Central memory CD8-positive, alpha-beta T cell (primary cell): ENCODE measurements around the gene KIAA0232.
A peak's percentile ranks its signal among the peaks of the same experiment; 100 is the strongest.

ENCODE experiments used
- ATAC-seq: fragments of 150-1000 bp; cut with Tn5 transposase; replicated peaks from 2 replicates; pipeline ENCODE4 v1.10.0; 2022; ENCODE audit warnings: mild to moderate bottlenecking, moderate FRiP score, moderate number of reproducible peaks; ENCODE audit not compliant: poor library complexity, severe bottlenecking; ENCODE audit errors: extremely low read depth
- DNase-seq, 2 donors: peaks; one replicate each; pipeline ENCODE4 v3.0.0; 2021; ENCODE audit warnings: low spot score in 2 of 2
- H3K27ac Mint-ChIP-seq: one replicate; pipeline ENCODE4 v1.8.0; 2022; ENCODE audit warnings: low read depth, mild to moderate bottlenecking, moderate library complexity, mixed read lengths
- H3K27me3 Mint-ChIP-seq: one replicate; pipeline ENCODE4 v1.8.0; 2022; ENCODE audit warnings: mixed read lengths
- H3K36me3 Mint-ChIP-seq: one replicate; pipeline ENCODE4 v1.8.0; 2022; ENCODE audit warnings: mild to moderate bottlenecking, moderate library complexity, mixed read lengths; ENCODE audit not compliant: insufficient read depth
- H3K4me1 Mint-ChIP-seq: one replicate; pipeline ENCODE4 v1.8.0; 2022; ENCODE audit warnings: mixed read lengths
- H3K4me3 Mint-ChIP-seq: one replicate; pipeline ENCODE4 v1.8.0; 2022; ENCODE audit warnings: mild to moderate bottlenecking, moderate library complexity, mixed read lengths
- H3K9me3 Mint-ChIP-seq: one replicate; pipeline ENCODE4 v1.8.0; 2022; ENCODE audit warnings: mixed read lengths

Gene KIAA0232

DNA sequence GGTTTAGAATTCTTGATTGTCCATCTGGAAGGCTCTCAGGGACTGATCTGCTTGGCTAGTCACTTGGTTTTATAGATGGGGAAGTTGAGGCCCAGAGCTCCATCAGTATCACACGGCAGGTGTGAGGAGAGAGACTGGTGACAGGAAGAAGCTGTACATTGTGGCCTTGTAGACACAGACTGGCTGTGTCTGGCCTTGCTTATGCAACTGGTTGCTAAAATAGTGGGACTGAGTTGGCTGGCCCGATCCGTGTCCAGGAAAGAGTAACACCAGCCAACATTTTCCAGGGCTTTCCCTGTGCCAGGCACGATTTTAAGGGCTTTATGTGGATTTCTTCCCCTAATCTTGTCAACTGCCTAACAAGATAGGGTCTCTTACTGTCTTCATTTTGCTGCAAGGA is 129.9 kb downstream of the KIAA0232 start:
- peak overlapping the region; percentile 93 for H3K4me3 Mint-ChIP-seq
- DNase-seq (no peak), ATAC-seq (no peak)
- peaks cover 60% of the 10 kb centered on the region for H3K4me1 Mint-ChIP-seq
- peaks cover 7% of the 10 kb centered on the region for H3K36me3 Mint-ChIP-seq
- no peaks in the 10 kb centered on the region for H3K9me3 Mint-ChIP-seq
- no peaks in the 10 kb centered on the region for H3K27me3 Mint-ChIP-seq
- peak overlapping the region; percentile 57 for H3K27ac Mint-ChIP-seq

DNA sequence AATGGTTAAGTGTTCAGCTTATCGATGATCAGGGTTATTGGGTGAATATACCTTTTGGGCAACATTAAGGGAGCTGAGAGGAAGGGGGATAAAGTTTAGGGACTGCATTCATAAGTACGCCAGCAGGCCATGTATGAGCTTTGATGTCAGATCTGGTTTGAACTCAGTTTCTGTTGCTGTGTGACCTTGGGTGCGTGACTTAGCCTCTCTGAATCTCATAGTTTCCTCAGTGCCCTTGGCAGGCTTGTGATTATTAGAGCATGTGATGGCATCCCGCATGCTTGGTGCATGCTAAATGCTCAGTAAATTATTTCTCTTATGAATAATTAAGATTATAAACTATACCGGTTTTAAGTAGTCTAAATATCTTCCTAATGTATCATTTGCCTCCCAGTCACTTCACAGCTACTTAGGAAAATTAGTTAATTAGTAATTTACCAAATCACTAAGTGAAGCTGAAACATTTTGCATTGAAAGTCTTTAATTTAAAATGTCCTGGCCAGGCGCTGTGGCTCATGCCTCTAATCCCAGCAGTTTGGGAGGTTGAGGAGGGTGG is 130.9 kb downstream of the KIAA0232 start:
- no peak overlapping the region for H3K27ac Mint-ChIP-seq
- peaks cover 6% of the 10 kb centered on the region for H3K36me3 Mint-ChIP-seq
- no peaks in the 10 kb centered on the region for H3K27me3 Mint-ChIP-seq
- DNase-seq: no peak
- no peak overlapping the region for H3K4me3 Mint-ChIP-seq
- peaks cover 68% of the 10 kb centered on the region for H3K4me1 Mint-ChIP-seq
- no peaks in the 10 kb centered on the region for H3K9me3 Mint-ChIP-seq
- ATAC-seq: no peak

DNA sequence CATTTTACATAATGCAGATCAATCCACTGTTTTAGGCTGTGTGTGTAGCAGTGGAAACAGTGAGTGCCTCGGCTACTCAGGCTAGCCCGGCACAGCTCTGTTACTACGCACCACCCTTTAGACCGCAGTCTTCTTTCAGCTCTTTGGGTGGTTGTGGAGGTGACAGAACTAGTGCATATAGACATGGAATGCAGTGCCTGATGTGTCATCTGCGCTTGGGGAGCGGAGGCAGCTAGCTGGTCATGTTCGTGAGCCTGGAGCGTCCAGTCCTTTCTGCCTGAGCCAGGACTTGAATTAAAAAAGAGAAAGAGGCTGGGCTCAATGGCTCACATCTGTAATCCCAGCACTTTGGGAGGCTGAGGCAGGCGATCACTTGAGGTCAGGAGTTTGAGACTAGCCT is 131.9 kb downstream of the KIAA0232 start:
- DNase-seq (no peak), ATAC-seq (no peak)
- no peaks in the 10 kb centered on the region for H3K9me3 Mint-ChIP-seq
- H3K36me3 Mint-ChIP-seq: peaks cover 2% of the 10 kb centered on the region
- H3K27ac Mint-ChIP-seq: no peak overlapping the region
- peaks cover 67% of the 10 kb centered on the region for H3K4me1 Mint-ChIP-seq
- no peak overlapping the region for H3K4me3 Mint-ChIP-seq
- H3K27me3 Mint-ChIP-seq: no peaks in the 10 kb centered on the region

DNA sequence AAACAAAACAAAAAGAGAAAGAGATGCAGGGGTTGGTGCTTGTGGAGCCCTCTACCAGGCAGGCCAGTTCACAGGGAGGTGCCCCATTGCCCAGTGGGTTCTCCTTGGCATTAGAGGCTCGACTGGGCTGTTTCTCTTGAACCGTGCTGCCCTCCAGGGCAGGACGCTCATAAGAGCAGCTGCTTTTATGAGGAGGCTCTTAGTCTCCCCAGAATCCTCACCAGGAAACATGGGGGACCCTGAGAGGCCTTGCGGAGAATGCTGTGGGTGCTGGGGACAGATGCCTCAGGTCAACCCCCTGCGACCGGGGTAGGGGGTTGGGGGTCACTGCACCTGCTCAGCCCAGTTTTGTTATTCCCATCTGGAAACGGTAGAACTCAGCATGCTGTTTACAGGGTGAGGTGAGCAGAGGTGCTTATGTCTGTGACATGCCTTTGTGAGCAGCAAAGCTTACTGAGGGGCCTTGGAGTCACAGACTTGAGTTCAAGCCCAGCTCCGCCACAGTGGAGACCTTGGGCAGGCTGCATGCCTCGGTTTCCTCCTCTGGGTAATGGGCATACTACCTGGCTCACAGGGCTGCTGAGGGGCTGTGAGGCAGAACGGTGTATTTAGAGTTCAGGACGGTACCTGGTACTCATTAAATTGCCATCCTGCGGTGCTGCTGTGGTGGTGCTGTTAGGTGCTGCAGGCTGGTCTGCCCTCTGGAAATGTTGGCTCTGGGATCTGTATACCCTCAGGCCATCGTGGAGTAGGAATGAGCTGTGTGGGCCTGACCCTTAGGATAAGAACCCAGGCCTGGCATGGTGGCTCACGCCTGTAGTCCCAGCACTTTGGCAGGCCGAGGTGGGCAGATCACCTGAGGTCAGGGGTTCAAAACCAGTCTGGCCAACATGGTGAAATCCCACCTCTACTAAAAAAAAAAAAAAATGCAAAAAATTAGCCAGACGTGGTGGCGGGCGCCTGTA is 132.8 kb downstream of the KIAA0232 start:
- H3K27ac Mint-ChIP-seq: no peak overlapping the region
- no peaks in the 10 kb centered on the region for H3K9me3 Mint-ChIP-seq
- peaks cover 70% of the 10 kb centered on the region for H3K4me1 Mint-ChIP-seq
- H3K27me3 Mint-ChIP-seq: no peaks in the 10 kb centered on the region
- ATAC-seq (no peak), DNase-seq (no peak)
- no peak overlapping the region for H3K4me3 Mint-ChIP-seq
- H3K36me3 Mint-ChIP-seq: peaks cover 1% of the 10 kb centered on the region

DNA sequence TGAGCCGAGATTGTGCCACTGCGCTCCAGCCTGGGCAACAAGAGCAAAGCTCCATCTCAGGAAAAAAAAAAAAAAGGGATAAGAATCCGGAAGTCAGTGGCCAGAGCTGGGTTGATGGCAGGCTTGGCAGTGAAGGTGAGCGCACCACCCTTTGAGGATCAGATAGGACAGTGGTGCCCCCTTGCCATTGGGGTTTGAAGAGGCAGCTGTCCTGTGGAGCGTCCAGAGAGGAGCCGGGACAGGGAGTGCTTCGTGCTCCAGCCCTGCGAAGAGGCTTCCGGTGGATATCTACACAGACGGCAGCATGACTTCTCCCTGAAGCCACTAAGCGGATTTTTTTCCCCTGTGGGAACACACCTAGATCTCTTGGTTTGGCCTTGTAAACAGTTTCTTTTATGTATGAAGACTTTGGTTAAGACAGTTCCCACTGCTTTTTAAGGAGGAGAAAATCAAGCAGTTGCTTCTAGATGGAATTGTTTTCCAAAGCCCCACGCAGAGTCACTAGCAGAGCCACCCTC is 133.6 kb downstream of the KIAA0232 start:
- H3K4me1 Mint-ChIP-seq: peaks cover 68% of the 10 kb centered on the region
- ATAC-seq: no peak
- no peaks in the 10 kb centered on the region for H3K27me3 Mint-ChIP-seq
- peak overlapping the region; percentile 84 for H3K27ac Mint-ChIP-seq
- H3K9me3 Mint-ChIP-seq: no peaks in the 10 kb centered on the region
- H3K36me3 Mint-ChIP-seq: no peaks in the 10 kb centered on the region
- DNase-seq: no peak
- peak overlapping the region; percentile 41 for H3K4me3 Mint-ChIP-seq

DNA sequence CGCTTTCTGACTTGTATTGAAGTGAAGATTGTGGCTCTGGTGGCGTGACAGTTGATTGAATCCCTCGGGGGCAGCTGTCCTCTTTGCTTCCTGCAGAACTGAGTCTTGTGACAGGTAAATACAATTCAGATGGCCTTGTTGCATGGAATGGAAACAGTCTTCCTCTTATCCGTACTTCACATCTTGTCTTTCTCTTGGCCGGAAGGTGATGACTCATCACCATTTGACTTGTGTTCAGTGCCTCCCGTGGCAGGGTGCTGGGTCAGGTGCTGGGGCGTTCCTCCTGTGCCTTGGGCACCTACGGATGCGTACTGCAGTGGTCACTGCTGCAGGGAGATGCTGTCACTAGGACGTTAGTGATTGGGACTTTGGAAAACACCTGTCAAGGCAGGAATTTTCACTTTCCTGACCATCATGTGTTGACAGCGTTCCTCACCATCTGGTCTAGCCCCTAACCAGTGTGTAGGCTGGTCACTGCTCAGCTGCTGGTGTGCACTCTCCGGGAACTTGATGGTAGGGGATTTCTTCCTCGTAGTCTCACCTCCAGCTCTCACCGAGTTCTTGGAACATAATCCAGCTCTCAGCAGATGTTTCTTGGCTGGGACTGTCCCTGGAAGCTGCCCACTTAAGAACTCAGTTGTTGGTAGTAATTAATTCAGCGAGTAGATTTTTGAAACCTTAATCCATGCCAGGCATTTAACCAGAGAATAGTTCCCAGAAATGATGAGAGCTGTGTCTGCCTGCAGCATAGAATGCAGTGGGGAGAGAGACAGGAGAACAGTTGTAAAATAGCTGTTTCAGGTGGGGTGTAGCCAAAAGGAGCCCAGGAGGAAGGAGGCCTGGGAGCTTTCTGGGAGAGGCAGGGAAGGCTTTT is 134.3 kb downstream of the KIAA0232 start:
- Mint-ChIP-seq H3K27me3 (no peaks in the 10 kb centered on the region), H3K4me3 (peak overlapping the region; percentile 41), H3K9me3 (no peaks in the 10 kb centered on the region), H3K4me1 (peaks cover 63% of the 10 kb centered on the region), H3K36me3 (no peaks in the 10 kb centered on the region), H3K27ac (peak overlapping the region; percentile 84)
- no peak for DNase-seq
- peak; percentile 73 for ATAC-seq

DNA sequence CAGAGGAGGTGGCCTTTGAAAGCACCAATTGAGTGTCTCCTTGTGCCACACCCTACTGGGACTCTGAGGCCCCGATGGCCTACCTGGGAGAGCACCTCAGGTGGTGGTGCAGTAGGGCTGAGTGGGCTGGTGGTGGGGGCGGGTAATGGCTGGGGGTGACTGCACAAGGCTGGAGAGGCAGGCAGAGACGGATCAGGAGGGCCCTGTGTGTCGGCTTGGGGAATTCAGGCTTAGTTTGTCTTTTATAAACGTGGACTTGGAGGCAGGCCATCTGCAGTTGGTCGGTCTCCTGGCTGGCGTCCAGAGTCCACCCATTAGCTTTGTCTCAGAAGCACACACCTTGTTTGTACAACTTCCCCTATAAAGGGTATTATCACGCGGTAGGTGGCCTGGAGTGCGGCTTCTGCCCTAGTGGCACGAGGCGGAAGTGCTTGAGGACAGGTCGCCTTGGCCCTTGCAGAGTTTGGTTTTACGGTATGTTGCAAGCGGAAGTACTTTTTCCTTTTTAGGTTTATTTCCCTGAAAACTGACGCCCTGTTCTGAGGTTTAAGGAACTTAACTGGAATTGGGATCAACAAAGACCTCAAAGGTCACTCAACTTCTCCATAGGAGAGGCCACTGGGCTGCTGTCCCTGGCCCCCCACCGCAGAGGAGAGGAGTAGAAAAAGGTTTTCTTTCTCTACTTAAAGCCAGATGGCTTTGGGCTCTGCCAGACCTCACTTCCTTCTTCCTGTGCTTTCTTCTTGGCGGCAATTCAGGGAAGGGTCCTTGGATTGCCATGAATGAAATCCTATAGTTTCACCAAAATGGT is 135.1 kb downstream of the KIAA0232 start:
- no peak for DNase-seq
- peak; percentile 27 for ATAC-seq

DNA sequence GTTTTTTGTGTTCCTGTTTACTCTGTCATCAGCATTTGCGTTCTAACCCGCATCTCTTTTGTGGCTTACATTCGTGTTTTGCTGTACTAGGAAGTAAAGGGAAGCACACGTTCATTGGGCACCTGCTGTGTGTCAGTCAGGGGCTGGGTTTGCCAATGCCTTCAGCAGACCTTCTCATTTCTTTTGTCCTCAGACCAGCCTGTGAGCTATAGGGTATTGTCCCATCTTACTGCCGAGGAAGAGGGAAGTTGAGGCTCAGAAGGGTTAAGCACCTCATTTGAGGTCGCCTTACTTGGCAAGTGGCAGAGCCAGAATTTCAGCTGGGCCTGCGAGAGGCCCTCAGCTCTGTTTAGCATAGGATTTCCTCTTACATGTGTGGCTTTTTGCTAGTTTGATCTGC is 135.8 kb downstream of the KIAA0232 start:
- Mint-ChIP-seq H3K36me3 (no peaks in the 10 kb centered on the region), H3K27ac (peak overlapping the region; percentile 84), H3K4me3 (peak overlapping the region; percentile 41), H3K27me3 (no peaks in the 10 kb centered on the region), H3K9me3 (no peaks in the 10 kb centered on the region), H3K4me1 (peaks cover 60% of the 10 kb centered on the region)
- DNase-seq (no peak), ATAC-seq (peak; percentile 21)

More for the DNA sequence above, 135.1 kb downstream of the KIAA0232 start:
- no peaks in the 10 kb centered on the region for H3K9me3 Mint-ChIP-seq
- H3K36me3 Mint-ChIP-seq: no peaks in the 10 kb centered on the region
- H3K27me3 Mint-ChIP-seq: no peaks in the 10 kb centered on the region
- H3K4me1 Mint-ChIP-seq: peaks cover 65% of the 10 kb centered on the region
- peak overlapping the region; percentile 41 for H3K4me3 Mint-ChIP-seq
- H3K27ac Mint-ChIP-seq: peak overlapping the region; percentile 84

DNA sequence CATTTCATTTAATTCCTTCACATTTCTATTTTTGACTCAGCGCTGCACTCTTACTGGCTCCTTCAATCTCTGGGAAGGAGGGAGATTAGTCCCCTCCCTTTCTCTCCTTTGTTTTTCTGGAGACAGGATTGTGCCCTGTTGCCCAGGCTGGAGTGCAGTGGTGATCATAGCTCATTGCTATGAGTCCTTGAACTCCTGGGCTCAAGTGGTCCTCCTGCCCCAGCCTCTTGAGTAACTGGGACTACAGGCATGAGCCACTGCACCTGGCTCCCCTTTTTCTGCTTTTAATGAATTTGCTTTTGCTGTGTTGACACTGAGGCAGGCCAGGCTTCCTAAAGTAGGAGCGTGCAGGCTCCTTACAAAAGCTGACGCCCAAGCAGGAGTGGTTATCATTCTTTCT is 137.6 kb downstream of the KIAA0232 start:
- H3K9me3 Mint-ChIP-seq: no peaks in the 10 kb centered on the region

DNA sequence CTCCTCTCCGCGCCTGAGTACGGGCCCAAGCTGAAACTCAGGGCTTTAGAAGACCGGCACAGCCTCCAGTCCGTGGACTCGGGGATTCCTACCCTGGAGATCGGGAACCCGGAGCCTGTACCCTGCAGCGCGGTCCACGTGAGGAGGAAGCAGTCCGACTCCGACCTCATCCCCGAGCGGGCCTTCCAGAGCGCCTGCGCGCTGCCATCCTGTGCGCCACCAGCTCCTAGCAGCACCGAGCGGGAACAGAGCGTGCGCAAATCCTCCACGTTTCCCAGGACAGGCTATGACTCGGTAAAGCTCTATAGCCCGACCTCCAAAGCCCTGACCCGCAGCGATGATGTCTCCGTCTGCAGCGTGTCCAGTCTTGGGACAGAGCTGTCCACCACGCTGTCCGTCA is 141.0 kb downstream of the KIAA0232 start:
- Mint-ChIP-seq H3K36me3 (peaks cover 12% of the 10 kb centered on the region), H3K4me1 (peaks cover 73% of the 10 kb centered on the region), H3K9me3 (no peaks in the 10 kb centered on the region), H3K27ac (no peak overlapping the region), H3K4me3 (no peak overlapping the region), H3K27me3 (no peaks in the 10 kb centered on the region)
- no peak for DNase-seq
- no peak for ATAC-seq

More for the DNA sequence above, 137.6 kb downstream of the KIAA0232 start:
- no peak overlapping the region for H3K27ac Mint-ChIP-seq
- H3K4me1 Mint-ChIP-seq: peaks cover 71% of the 10 kb centered on the region
- peaks cover 10% of the 10 kb centered on the region for H3K36me3 Mint-ChIP-seq
- no peak overlapping the region for H3K4me3 Mint-ChIP-seq
- ATAC-seq (no peak), DNase-seq (no peak)
- no peaks in the 10 kb centered on the region for H3K27me3 Mint-ChIP-seq

DNA sequence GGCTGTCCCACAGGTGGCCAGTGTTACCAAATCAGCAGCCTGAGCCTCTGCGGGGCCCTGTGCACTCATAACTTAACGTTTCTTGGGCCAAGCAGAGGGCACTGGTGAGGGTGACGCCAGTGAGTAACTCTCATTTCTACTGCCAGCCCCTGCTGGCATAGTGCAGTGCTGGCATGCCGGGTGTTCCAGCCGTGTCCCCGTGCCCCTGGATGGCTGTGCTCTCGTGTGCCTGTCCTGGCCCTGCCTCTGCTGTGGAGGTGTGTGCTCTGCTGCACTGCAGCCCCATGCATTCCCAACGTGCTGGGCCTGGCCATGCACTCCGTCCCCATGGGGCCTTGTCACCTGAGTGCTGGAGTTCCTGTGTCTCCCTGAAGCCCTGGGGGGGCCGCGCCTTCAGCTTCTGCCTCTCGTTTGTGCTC is 141.8 kb downstream of the KIAA0232 start:
- Mint-ChIP-seq H3K27me3 (no peaks in the 10 kb centered on the region), H3K4me3 (no peak overlapping the region), H3K9me3 (no peaks in the 10 kb centered on the region), H3K36me3 (peaks cover 15% of the 10 kb centered on the region), H3K4me1 (peaks cover 76% of the 10 kb centered on the region), H3K27ac (no peak overlapping the region)
- ATAC-seq (no peak), DNase-seq (no peak)
